Measurements from ENCODE around the gene OR10D3. TPM values are rescaled to one million over a fixed set of nuclear protein-coding genes. Genes with fewer than 3 reads are reported as not detected.

Gene OR10D3
- total RNA-seq, 4 donors from 2014 or later = not detected

GRCh38 chr11:124207102-124207792, 24.1 kb downstream of the OR10D3 start:
- no peak for DNase-seq
- Histone ChIP-seq H3K27me3 (no peaks in the 10 kb centered on the region), H3K27ac (no peak overlapping the region), H3K9me3 (no peaks in the 10 kb centered on the region), H3K4me1 (no peaks in the 10 kb centered on the region), H3K36me3 (no peaks in the 10 kb centered on the region), H3K4me3 (no peak overlapping the region)
- no peak for TF ChIP-seq CTCF (IDR thresholded peaks at IDR 0.05)

GRCh38 chr11:124209824-124210357, 26.7 kb downstream of the OR10D3 start:
- no peak for DNase-seq
- H3K27me3 ChIP-seq = no peaks in the 10 kb centered on the region
- no peaks in the 10 kb centered on the region for H3K9me3 ChIP-seq
- H3K27ac ChIP-seq = no peak overlapping the region
- H3K4me3 ChIP-seq = no peak overlapping the region
- TF ChIP-seq CTCF (IDR thresholded peaks at IDR 0.05) = no peak
- TF ChIP-seq POLR2A (IDR thresholded peaks at IDR 0.05) = no peak
- no peaks in the 10 kb centered on the region for H3K36me3 ChIP-seq
- no peaks in the 10 kb centered on the region for H3K4me1 ChIP-seq

DNA sequence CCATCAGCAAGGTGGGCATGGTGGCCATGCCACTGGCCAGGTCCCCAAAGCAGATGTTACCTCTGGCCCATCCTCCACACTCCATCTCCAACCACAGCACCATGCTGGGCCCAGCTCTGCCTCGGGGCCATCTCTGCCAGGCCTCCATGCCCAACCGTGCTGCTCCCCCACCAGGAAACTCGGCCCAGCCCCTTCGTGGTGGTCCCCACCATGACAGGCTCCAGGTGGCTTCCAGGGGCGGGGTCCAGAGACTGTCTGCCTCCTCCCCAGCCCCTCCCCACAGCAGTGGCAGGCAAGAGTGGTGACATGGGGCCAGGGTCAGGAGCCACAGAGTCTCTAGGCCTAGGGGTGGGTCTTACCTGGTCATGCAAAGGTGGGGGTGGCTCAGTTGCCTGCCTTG, 27.3 kb downstream of the OR10D3 start:
- TF ChIP-seq POLR2A (IDR thresholded peaks at IDR 0.05) (no peak), CTCF (IDR thresholded peaks at IDR 0.05) (no peak)
- no peaks in the 10 kb centered on the region for H3K36me3 ChIP-seq

DNA sequence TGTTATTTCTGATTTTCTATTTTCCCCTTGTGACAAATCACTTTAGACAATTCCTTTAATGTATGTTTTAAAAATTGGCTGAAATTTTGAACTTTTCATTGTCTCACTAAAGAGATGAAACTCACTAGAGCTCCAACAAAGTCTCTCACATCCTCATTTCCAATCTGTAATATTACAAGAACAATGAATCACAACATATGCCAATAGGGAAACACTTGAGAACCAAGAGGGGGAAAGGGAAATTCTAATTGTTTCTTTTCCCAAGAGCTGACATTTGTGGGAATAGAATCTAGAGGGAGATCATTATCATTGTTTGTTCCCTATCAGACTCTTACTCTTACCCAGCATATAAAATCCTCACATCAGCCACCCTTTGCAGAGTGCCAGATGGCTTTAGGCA, 28.2 kb downstream of the OR10D3 start:
- H3K27ac ChIP-seq = no peak overlapping the region
- no peaks in the 10 kb centered on the region for H3K9me3 ChIP-seq
- no peak for TF ChIP-seq CTCF (IDR thresholded peaks at IDR 0.05)
- no peak for TF ChIP-seq POLR2A (IDR thresholded peaks at IDR 0.05)
- no peaks in the 10 kb centered on the region for H3K27me3 ChIP-seq
- no peak for DNase-seq
- H3K4me3 ChIP-seq = no peak overlapping the region
- H3K36me3 ChIP-seq = no peaks in the 10 kb centered on the region
- H3K4me1 ChIP-seq = no peaks in the 10 kb centered on the region

More for the DNA sequence above, 27.3 kb downstream of the OR10D3 start:
- DNase-seq = no peak
- Histone ChIP-seq H3K9me3 (no peaks in the 10 kb centered on the region), H3K4me3 (no peak overlapping the region), H3K4me1 (no peaks in the 10 kb centered on the region), H3K27me3 (no peaks in the 10 kb centered on the region), H3K27ac (no peak overlapping the region)

GRCh38 chr11:124214027-124214426, 30.9 kb downstream of the OR10D3 start:
- Histone ChIP-seq H3K9me3 (no peaks in the 10 kb centered on the region), H3K27me3 (no peaks in the 10 kb centered on the region), H3K4me3 (no peak overlapping the region), H3K4me1 (no peaks in the 10 kb centered on the region), H3K27ac (no peak overlapping the region), H3K36me3 (no peaks in the 10 kb centered on the region)
- TF ChIP-seq CTCF (IDR thresholded peaks at IDR 0.05) = no peak
- no peak for TF ChIP-seq POLR2A (IDR thresholded peaks at IDR 0.05)
- no peak for DNase-seq
